Measurements from ENCODE around the gene ZNF385C.

GRCh38 chr17:42056635-42057034, 41.6 kb downstream of the ZNF385C start:
- TF ChIP-seq EP300 (IDR thresholded peaks at IDR 0.05; ENCODE audit: low read depth) = no peak
- TF ChIP-seq CTCF (IDR thresholded peaks at IDR 0.05) = no peak
- TF ChIP-seq POLR2AphosphoS5 (IDR thresholded peaks at IDR 0.05) = no peak
- no peak for TF ChIP-seq POLR2A (IDR thresholded peaks at IDR 0.05)
